ENCODE data around the gene STAT5B. TPM values are rescaled to one million over a fixed set of nuclear protein-coding genes. Genes with fewer than 3 reads are reported as not detected.

Gene STAT5B
- polyA plus RNA-seq, 3 donors = 40.2 to 54.1 (median 43.5) TPM

GRCh38 chr17:42289611-42290181 is 13.5 kb upstream of the STAT5B start:
- DNase-seq (ENCODE audit: extremely low read depth in 1 of 11, low read depth in 9 of 11, low spot score in 4 of 11) = no peak

DNA sequence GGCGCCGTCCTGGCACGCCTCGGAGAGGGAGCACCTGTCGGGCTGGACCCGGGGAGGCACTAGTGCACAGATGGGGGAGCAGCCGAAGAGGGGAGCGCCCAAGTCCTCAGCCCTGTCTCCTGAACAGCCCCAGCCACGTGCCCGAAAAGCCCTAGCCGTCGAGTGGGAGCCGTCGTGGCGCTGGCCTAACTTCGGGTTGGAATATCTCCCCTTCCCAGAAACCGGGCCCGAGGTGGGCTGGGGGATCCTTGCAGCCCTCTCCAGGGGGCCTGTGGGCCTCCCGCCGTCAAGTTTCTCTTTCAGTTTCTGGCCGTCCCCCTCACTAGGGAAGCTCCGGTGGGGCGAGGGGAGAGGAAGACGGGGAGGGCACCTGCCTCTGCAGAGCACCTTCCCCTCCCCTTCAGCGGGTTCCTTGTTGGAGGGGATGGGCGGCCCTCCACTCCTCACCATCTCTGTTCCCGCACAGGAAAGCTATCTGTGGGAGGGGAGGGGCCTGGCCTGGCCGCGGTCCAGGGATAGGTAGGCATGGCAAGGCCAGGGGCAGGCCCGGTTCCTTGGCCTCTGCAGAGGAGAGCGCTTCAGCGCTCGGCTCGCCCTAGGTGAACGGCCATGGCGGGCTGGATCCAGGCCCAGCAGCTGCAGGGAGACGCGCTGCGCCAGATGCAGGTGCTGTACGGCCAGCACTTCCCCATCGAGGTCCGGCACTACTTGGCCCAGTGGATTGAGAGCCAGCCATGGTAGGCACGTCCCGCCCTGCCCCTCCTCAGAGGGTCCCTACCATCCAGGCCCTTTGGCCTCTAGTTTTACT is 12.8 kb upstream of the STAT5B start:
- DNase-seq (ENCODE audit: extremely low read depth in 1 of 11, low read depth in 9 of 11, low spot score in 4 of 11) = no peak

- peak in 8 of 11 donors; percentile 64 to 79 (median 72) for DNase-seq (ENCODE audit: extremely low read depth in 1 of 11, low read depth in 9 of 11, low spot score in 4 of 11)
These were observed 12.0 kb upstream of the STAT5B start, which contains the start of gene STAT5A for GRCh38 chr17:42287977-42288802. Gene STAT5A, plus strand, starts transcription at chr17:42288498. Its CDS starts 914 bp downstream, at chr17:42289412.

DNA sequence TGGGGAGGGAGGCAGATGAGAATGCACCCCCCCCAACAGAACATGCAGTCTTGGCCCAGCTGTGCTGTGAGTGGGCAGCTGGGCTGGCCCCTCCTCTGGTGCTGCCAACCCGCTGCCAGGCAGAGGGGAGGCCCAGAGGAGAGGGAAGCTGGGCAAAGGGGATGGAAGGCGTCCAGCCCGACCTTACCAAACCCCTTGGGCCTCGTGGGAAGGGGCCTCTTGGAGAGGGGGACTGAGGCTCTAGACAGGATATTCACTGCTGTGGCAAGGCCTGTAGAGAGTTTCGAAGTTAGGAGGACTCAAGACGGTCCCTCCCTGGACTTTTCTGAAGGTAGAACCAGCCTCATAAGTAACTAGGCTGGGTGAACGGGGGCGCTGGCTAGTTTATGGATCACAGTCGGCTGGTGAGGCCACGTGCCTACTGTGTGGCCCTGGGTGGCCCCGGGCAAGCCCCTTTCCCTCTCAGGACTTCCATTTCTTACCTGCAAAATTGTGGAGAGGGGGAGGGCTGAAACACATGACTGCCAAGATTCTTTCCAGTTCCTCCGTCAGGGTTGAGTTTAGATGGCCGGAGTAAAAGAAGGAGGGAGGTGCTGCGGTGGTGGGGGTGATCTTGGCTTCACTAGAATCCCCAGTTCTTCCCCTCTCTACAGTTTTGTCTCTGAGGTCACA is 11.2 kb upstream of the STAT5B start:
- no peak for DNase-seq (ENCODE audit: extremely low read depth in 1 of 11, low read depth in 9 of 11, low spot score in 4 of 11)

GRCh38 chr17:42286411-42287221 is 10.4 kb upstream of the STAT5B start:
- DNase-seq (ENCODE audit: extremely low read depth in 1 of 11, low read depth in 9 of 11, low spot score in 4 of 11) = no peak

DNA sequence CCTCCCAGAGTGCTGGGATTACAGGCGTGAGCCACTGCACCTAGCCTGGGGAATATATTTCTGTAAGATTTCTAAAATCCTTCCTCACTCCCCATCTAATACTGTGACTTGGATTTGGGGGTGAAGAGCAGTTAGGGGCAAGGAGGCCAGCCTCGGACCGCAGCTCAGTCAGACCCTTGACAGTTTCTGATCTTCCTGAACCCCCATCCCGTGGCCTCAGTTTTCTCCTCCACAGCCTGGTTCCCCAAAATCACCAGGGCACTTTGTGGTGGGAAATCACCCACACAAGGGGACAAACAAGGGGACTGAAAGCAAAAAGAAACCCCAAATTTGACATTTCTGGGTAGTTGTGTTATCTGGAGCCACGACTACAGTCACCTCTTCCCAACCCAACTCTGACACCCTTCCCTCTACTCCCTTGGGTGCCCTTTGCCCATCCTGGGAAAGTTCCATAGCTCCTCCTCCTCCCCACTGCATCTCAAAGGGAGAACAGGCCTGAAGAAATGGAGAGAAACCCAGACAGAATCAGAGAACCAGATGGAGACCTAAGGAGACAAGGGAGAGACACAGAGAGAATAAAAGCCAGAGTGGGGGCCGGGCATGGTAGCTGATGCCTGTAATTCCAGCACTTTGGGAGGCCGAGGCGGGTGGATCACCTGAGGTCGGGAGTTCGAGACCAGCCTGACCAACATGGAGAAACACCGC is 9.3 kb upstream of the STAT5B start:
- no peak for DNase-seq (ENCODE audit: extremely low read depth in 1 of 11, low read depth in 9 of 11, low spot score in 4 of 11)

DNA sequence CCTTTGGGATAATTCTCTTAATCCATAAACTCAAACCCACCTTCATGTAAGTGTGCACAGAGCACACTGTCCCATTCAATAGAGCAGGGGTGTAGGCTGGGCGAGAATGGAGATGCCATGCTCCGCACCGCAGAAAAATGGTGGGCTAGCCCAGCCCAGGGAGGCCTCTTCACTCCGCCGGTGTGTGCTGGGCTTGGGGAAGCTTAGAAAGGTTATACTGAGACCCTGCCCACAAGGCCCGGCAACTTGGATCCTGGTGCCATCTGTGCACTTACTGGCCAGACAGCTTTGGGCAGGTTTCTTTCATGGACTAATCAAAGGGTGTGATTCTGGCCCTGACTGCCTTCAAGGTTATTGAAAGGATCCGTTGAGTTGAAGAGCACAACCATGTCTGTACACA is 8.4 kb upstream of the STAT5B start:
- DNase-seq (ENCODE audit: extremely low read depth in 1 of 11, low read depth in 9 of 11, low spot score in 4 of 11) = no peak

DNA sequence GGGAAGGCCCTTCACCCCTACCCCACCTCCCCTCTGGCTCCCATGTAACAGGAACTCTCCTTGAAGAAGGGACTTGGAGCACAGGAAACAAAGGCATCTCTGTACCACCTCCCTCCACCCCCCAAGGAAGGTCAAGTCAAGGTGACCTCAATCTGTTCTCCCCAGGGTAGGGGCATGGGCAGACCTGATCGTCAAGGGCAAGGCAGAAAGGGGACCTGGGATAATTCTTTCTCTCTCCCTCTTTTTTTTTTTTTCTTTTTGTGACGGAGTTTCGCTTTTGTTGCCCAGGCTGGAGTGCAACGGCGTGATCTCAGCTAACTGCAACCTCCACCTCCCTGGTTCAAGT is 7.8 kb upstream of the STAT5B start:
- no peak for DNase-seq (ENCODE audit: extremely low read depth in 1 of 11, low read depth in 9 of 11, low spot score in 4 of 11)

- no peak for DNase-seq (ENCODE audit: extremely low read depth in 1 of 11, low read depth in 9 of 11, low spot score in 4 of 11)
These were observed 7.2 kb upstream of the STAT5B start for GRCh38 chr17:42283241-42284023.

GRCh38 chr17:42282478-42283080 is 6.4 kb upstream of the STAT5B start:
- no peak for DNase-seq (ENCODE audit: extremely low read depth in 1 of 11, low read depth in 9 of 11, low spot score in 4 of 11)

DNA sequence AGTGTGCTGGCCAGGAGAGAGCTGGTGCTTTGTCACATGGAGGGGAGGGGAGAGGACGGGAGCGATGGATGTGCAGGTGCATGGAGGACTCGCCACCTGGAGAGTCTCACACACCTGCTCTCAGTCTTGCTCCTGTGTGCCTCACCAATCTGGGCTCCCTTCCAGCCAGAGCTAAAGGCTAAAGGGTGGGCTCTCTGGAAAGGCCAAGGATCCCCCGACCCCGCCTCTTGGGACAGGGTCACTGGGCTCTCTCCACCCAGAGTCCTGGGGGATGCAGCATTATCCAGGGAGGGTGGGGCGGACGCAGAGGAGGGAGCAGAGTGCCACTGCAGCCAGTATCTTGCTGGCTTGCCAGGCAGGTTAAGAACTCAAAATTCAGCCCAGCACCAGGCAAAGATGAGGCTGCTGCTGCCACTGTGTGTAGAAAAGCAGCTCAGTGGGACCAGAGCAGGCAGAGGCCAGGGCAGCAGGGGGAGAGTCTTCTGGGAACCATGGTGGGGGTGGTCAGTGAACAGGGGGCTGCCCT is 5.4 kb upstream of the STAT5B start:
- no peak for DNase-seq (ENCODE audit: extremely low read depth in 1 of 11, low read depth in 9 of 11, low spot score in 4 of 11)

DNA sequence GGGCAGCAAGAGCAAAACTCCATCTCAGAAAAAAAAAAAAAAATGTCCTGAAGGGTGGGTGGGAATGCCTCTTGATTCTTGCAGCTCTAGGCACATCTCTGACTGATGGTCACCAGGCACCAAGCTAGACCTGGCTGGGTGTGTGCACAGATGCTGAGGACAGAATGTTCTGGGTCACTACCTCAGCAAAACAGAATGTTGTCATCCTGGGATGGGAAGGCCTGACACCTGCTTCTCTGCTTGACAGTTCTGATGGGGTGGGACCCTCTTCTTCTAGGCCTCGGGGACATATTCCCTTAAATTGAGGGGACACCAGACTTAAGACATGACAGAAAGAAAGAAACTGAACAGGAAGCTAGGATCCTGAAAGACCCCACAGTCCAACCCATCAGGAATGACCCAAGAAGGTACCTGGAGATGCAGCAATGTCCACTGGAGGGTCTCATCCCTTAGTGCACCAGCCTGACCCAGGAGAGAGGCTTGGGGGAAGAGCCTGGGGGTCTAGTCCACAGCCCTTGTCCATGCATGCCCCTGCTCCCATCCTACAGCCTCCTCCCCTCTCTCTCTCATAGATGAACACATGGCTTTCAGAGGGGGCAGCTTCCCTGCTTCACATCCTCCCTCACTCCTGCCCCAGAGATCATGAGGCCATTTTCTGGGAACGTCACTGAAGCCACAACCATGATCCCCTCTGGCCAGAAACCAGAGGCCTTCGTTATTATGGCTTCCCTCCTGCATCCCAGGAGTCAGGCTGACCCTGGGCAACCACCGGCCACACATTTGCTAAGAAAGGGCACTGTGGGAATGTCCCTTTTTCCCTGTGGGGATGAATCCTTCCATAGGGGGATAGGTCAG is 3.8 kb upstream of the STAT5B start:
- DNase-seq (ENCODE audit: extremely low read depth in 1 of 11, low read depth in 9 of 11, low spot score in 4 of 11) = no peak

- no peak for DNase-seq (ENCODE audit: extremely low read depth in 1 of 11, low read depth in 9 of 11, low spot score in 4 of 11)
These were observed 1.1 kb upstream of the STAT5B start for GRCh38 chr17:42277342-42277712.

DNA sequence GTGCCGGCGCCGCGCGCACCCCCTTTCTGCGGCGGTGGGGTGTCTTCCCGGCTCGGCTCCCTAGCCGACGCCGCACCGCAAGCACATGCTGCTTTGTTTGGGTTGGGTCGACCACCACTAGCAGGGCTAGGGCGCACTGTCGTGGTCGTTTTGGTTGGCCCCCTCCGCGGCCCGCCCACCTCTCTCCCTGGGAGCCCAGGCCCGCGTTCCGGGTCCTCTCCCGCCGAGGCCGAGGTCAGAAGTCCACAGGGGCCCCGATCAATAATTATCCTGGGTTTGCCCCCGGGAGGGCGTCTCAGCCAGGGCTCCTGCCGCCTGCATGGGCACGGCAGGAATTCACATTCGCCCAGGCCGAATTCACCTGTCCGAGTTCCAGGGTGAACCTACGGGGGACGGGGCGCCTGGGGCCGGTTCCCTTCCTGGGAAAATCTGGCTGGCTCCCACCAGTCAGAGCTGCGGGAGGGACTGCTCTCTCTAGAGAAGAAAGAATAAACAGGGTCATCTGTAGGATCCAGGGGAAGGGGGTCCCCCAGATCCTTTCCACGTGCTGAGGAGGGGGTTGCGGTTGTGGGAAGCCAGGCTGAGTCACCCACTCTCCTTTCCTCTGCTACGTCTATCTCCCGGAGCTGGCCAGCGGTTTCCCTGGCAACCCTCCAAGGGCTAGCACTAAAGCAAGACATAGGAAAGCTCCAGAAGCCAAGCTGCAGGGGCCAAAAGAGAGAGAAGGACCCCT is 584 bp upstream of the STAT5B start:
- DNase-seq (ENCODE audit: extremely low read depth in 1 of 11, low read depth in 9 of 11, low spot score in 4 of 11) = peak in 4 of 11 donors; percentile 38 to 62 (median 43)

Measured in renal cortex interstitium (tissue), 11 donors.